ENCODE results near the gene KLHL29. TPM values are rescaled to one million over a fixed set of nuclear protein-coding genes. Genes with fewer than 3 reads are reported as not detected.

Gene KLHL29
- total RNA-seq, 4 donors from 2014 or later: 7.6 to 15.3 (median 8.4) TPM

DNA sequence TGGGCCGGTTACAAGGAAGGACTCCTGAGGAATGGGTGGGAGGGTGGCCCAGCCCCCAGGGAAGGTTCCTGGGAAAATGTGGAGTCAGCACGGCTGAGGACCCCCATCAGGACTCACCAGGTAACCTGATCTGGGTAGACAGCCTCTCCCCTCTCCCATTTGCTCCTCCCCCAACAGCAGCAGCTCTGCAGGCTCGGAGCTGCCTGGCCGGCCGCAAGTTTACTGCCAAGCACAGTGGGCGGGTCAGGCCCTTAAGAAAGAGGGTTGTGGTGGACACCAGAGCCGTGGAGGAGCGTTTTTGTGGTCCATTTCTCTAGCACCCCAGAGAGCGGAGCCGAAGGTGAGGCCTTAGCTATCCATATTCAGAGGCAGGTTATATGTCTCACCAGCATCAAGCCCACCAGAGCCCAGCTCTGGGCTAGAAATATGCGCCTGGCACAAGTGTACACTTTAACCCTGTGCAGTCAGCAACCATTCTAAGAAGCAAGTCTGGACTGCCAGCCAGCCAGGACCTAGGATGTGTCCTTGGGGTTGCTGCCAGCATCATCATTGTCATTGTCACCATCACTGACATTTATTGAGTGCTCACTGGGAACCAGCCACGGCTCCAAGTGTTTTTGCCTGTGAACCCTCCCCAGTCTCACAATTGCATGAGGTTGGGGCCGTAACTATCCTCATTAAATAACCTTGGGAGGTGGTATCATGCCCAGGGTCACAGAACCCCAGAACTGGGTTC is 190.1 kb downstream of the KLHL29 start:
- no peak for TF ChIP-seq CTCF (IDR thresholded peaks at IDR 0.05; ENCODE audit: low read depth)

DNA sequence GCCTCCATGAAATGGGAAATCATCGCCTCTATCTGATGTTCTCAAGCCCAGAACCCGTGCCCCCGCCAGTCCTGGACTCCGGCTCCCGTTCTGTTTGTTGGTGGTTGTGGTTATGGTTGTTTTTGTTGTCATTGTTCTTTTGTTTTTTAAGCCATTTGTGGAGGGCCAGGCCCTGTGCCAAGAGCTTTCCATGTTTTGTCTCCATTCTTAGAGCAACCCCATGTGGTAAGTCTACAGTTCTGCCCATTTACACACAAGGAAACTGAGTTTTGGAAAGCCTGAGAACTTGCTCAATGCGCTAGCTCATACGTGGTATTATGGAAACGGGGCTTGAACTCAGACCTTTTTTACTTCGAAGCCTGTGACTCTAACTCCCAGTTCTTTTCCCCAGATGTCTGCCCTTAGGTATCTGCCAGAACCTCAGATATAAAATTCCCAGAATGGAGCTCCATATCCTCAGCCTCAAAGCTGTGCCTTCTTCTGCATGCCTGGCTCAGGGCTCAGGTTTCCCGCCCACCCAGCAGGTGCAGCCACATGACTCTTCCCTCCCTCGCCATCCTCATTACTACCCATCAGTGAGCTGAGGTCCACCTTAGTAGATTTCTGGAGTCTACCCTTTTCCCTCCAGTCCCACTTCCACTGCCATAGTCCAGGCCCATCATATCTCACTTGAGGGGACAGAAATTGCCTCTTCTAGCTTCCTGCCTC is 194.1 kb downstream of the KLHL29 start:
- TF ChIP-seq CTCF (IDR thresholded peaks at IDR 0.05; ENCODE audit: low read depth): no peak

DNA sequence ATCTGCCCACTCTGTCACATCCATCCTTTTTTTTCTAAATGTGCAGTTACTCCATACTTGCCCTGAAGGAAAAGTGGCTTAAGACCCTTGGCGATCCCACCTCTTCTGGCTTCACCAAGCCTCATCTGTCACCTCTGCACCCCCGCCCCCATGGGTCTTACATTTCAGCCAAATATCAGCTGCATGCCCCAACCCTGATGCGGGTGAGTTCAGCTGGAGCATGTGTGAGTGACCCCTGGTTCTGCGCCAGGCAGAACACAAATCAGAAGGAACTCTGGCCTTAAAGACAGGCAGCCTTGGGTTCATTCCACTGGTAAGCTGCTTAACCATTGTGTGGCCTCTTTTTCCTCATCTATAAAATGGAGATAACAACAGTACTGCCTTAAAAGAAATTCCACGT is 194.7 kb downstream of the KLHL29 start:
- no peak for TF ChIP-seq CTCF (IDR thresholded peaks at IDR 0.05; ENCODE audit: low read depth)

GRCh38 chr2:23583467-23583866 is 198.5 kb downstream of the KLHL29 start:
- no peak for TF ChIP-seq CTCF (IDR thresholded peaks at IDR 0.05; ENCODE audit: low read depth)

GRCh38 chr2:23584054-23584745 is 199.2 kb downstream of the KLHL29 start:
- no peak for TF ChIP-seq CTCF (IDR thresholded peaks at IDR 0.05; ENCODE audit: low read depth)

GRCh38 chr2:23585273-23586170 is 200.5 kb downstream of the KLHL29 start:
- TF ChIP-seq CTCF (IDR thresholded peaks at IDR 0.05; ENCODE audit: low read depth): no peak
